Measurements from ENCODE around the gene FGFR4.

GRCh38 chr5:177079606-177080005 is 7.1 kb upstream of the FGFR4 start:
- TF ChIP-seq CTCF (IDR thresholded peaks at IDR 0.05): no peak
- TF ChIP-seq POLR2A (IDR thresholded peaks at IDR 0.05): no peak

All from upper lobe of left lung (tissue), 4 donors.